HepG2 (cell line): Measurements from ENCODE around the gene INSYN2B. TPM values are rescaled to one million over a fixed set of nuclear protein-coding genes. Genes with fewer than 3 reads are reported as not detected.

ENCODE experiments used
- ATAC-seq: fragments of 200-7000 bp; cut with Tn5 transposase; 3 replicates; pipeline ENCODE4 v1.9.1; 2020; ENCODE audit warnings: mild to moderate bottlenecking, moderate library complexity
- BruUV-seq: library from RNA; stranded (reverse); fragments of 400-500 nt; replicated peaks from 2 replicates; lab custom pipeline; 2021; lab: Mats Ljungman, UMichigan
- CTCF ChIA-PET: fragments of 300-600 bp; formaldehyde crosslinking; extraction: SDS; loops from one replicate; lab custom pipeline; 2021; ENCODE audit warnings: low total read pairs, inconsistent platforms, low intra/inter-chr PET ratio; lab: Yijun Ruan, JAX
- POLR2A ChIA-PET: fragments of 350-600 bp; sonication (Branson Sonifier 250); formaldehyde crosslinking; loops from one replicate; lab custom pipeline; 2020; ENCODE audit warnings: antibody characterized with exemption, inconsistent platforms; lab: Yijun Ruan, JAX
- DNase-seq: peaks from one replicate; pipeline ENCODE4 v3.0.0-alpha.2; 2015; ENCODE audit warnings: low spot score
- FAIRE-seq: peaks from 3 replicates; lab custom pipeline; 2011; peaks lifted over from hg19 to GRCh38; lab: Jason Lieb, UNC
- H2AFZ ChIP-seq: one replicate; pipeline ENCODE4 v1.6.1; 2011; ENCODE audit warnings: low read length, inconsistent platforms
- H3K27ac ChIP-seq: fragments of 300-600 bp; 3 replicates; pipeline ENCODE4 v1.8.0; 2011; ENCODE audit warnings: mixed run types, mild to moderate bottlenecking, mixed read lengths, low read length, inconsistent platforms; ENCODE audit not compliant: insufficient read depth; ENCODE audit errors: extremely low read length
- H3K27me3 ChIP-seq, 2 experiments: fragments of 200-600 bp in 1 of 2; 2 replicates in 1 of 2; 3 replicates in 1 of 2; pipeline versions ENCODE4 v1.6.0 to v1.8.0; 2011; ENCODE audit warnings: low read length in 2 of 2, mild to moderate bottlenecking in 2 of 2, moderate library complexity in 2 of 2, inconsistent platforms in 1 of 2; ENCODE audit not compliant: insufficient read depth in 2 of 2, control insufficient read depth in 1 of 2
- H3K36me3 ChIP-seq, 2 experiments: fragments of 200-600 bp in 1 of 2; replicated peaks in 1 of 2; 2 replicates in 1 of 2; 3 replicates in 1 of 2; pipeline versions ENCODE4 v1.5.1 to v1.8.0; 2011; ENCODE audit warnings: low read length in 2 of 2, inconsistent platforms in 1 of 2; ENCODE audit not compliant: insufficient read depth in 2 of 2, control insufficient read depth in 1 of 2
- H3K4me1 ChIP-seq: 2 replicates; pipeline ENCODE4 v1.5.1; 2012; ENCODE audit warnings: low read length, inconsistent platforms; ENCODE audit not compliant: insufficient read depth
- H3K4me2 ChIP-seq: 2 replicates; pipeline ENCODE4 v1.6.0; 2011; ENCODE audit warnings: low read depth, low read length, inconsistent platforms
- H3K4me3 ChIP-seq, 3 experiments: fragments of 200-600 bp in 1 of 3; sonication (generic), shearing (Covaris generic) in 1 of 3; replicated peaks in 1 of 3; 2 replicates each; pipeline ENCODE4 v1.5.1; 2011 to 2016; ENCODE audit warnings: low read length in 3 of 3, inconsistent platforms in 2 of 3, low read depth in 2 of 3, mild to moderate bottlenecking in 2 of 3, control low read depth in 1 of 3, mixed read lengths in 1 of 3; ENCODE audit not compliant: insufficient read depth in 1 of 3
- H3K79me2 ChIP-seq: one replicate; pipeline ENCODE4 v1.6.1; 2011; ENCODE audit warnings: low read length, inconsistent platforms; ENCODE audit not compliant: insufficient read depth
- H3K9ac ChIP-seq: 2 replicates; pipeline ENCODE4 v1.6.0; 2011; ENCODE audit warnings: mild to moderate bottlenecking, low read depth, low read length, inconsistent platforms; ENCODE audit not compliant: insufficient read depth
- H3K9me3 ChIP-seq: 2 replicates; pipeline ENCODE4 v1.5.1; 2012; ENCODE audit warnings: mild to moderate bottlenecking, low read length
- H4K20me1 ChIP-seq: 2 replicates; pipeline ENCODE4 v1.6.0; 2011; ENCODE audit warnings: inconsistent platforms, mild to moderate bottlenecking, low read length, moderate library complexity; ENCODE audit not compliant: insufficient read depth
- ADNP ChIP-seq: sonication (generic); formaldehyde crosslinking; IDR thresholded peaks from 2 replicates; pipeline ENCODE4 v1.4.0; 2020; ENCODE audit warnings: missing genetic modification reagents
- ERF ChIP-seq: IDR thresholded peaks from 2 replicates; pipeline ENCODE4 v1.6.1; 2018; ENCODE audit warnings: missing biosample characterization, missing genetic modification reagents
- LCORL ChIP-seq, 2 experiments: fragments of 450-650 bp in 1 of 2; sonication (generic) in 1 of 2; formaldehyde crosslinking in 1 of 2; IDR thresholded peaks; 2 replicates each; pipeline versions ENCODE4 v1.5.0 to v1.6.1; 2017 to 2020; ENCODE audit warnings: antibody characterized with exemption in 1 of 2, missing genetic modification reagents in 1 of 2
- MXD3 ChIP-seq: IDR thresholded peaks from 2 replicates; pipeline ENCODE4 v1.6.1; 2016; ENCODE audit warnings: mild to moderate bottlenecking, missing biosample characterization, missing genetic modification reagents
- RORA ChIP-seq: sonication (generic); formaldehyde crosslinking; IDR thresholded peaks from 2 replicates; pipeline ENCODE4 v1.5.0; 2020; ENCODE audit warnings: mild to moderate bottlenecking, missing genetic modification reagents, moderate library complexity
- SRY ChIP-seq: sonication (generic); formaldehyde crosslinking; IDR thresholded peaks from 2 replicates; pipeline ENCODE4 v1.8.0; 2022; ENCODE audit warnings: mild to moderate bottlenecking, missing genetic modification reagents
- TRAFD1 ChIP-seq: sonication (generic); formaldehyde crosslinking; IDR thresholded peaks from 2 replicates; pipeline ENCODE4 v1.5.1; 2020; ENCODE audit warnings: missing genetic modification reagents, mild to moderate bottlenecking, borderline replicate concordance
- ZNF260 ChIP-seq: sonication (generic); formaldehyde crosslinking; IDR thresholded peaks from 2 replicates; pipeline ENCODE4 v1.4.0; 2020; ENCODE audit warnings: missing genetic modification reagents, low read depth, mild to moderate bottlenecking, borderline replicate concordance
- ZNF460 ChIP-seq: sonication (generic); formaldehyde crosslinking; IDR thresholded peaks from 2 replicates; pipeline ENCODE4 v1.5.1; 2020; ENCODE audit warnings: missing genetic modification reagents, mild to moderate bottlenecking, borderline replicate concordance
- WGBS: methylation state at CpG from one replicate; pipeline ENCODE4 v1.1.6; 2017; ENCODE audit warnings: low lambda C conversion rate; 5-methylcytosine and 5-hydroxymethylcytosine counted together
- in situ Hi-C: cut with HindIII; loops from 2 replicates; pipeline ENCODE4 v1.10.0; 2017; ENCODE audit warnings: low pct_unique_long_range_greater_than_20kb; ENCODE audit not compliant: extremely low pct_ligation_motif_present
- intact Hi-C: fragments of 100-400 bp; cut with micrococcal nuclease; formaldehyde crosslinking; loops from one replicate; pipeline ENCODE4 v1.10.0; 2022; ENCODE audit not compliant: unreplicated experiment
- polyA plus RNA-seq, 8 experiments: library from polyadenylated mRNA; depleted of rRNA in 3 of 8; stranded (reverse) in 7 of 8; unstranded in 1 of 8; fragments of >200 nt; fragmentation: Illumina TruSeq in 4 of 8; extraction: Trizol in 4 of 8; gene quantifications; 2 replicates each; pipeline versions ENCODE4 v1.2.1 to v1.2.3, GENCODE V29; 2011 to 2016; ENCODE audit warnings: low read depth in 4 of 8, missing spikeins in 1 of 8, mixed read lengths in 1 of 8; ENCODE audit not compliant: insufficient read depth in 1 of 8
- total RNA-seq, 5 experiments: library from RNA; depleted of rRNA; stranded (reverse); fragments of >200 nt; fragmentation: Illumina TruSeq; extraction: Trizol; gene quantifications; 2 replicates each; pipeline ENCODE4 v1.2.3, GENCODE V29; 2016; ENCODE audit warnings: low read depth in 1 of 5

INSYN2B gene
- total and polyA plus RNA-seq, 2 of the 13 experiments (the other 11 are each of a cell fraction or from before 2014, with no cell fraction given) = not detected

GRCh38 chr5:169939731-169940130, 40.6 kb downstream of the INSYN2B start:
- ChIA-PET CTCF (no interaction called here), POLR2A (no interaction called here)
- Histone ChIP-seq H3K4me1 (no peaks in the 10 kb centered on the region), H3K27me3 (peaks cover 0 to 1% of the 10 kb centered on the region in 2 experiments; a peak in 1 of 5 replicates), H3K9me3 (no peaks in the 10 kb centered on the region), H3K9ac (no peak overlapping the region), H3K79me2 (no peaks in the 10 kb centered on the region), H3K4me2 (no peak overlapping the region), H3K36me3 (no peaks in the 10 kb centered on the region), H3K4me3 (no peak overlapping the region), H2AFZ (no peak overlapping the region), H4K20me1 (no peaks in the 10 kb centered on the region), H3K27ac (no peak overlapping the region)
- in situ Hi-C loops = no loop called here
- no TSS peak for BruUV-seq
- ATAC-seq (no peak), FAIRE-seq (no peak), DNase-seq (no peak)
- TF ChIP-seq SRY (CRISPR knock-in tag) (no peak), ADNP (CRISPR knock-in tag) (no peak), LCORL (IDR thresholded peaks at IDR 0.05) (no peak), LCORL (CRISPR knock-in tag; IDR thresholded peaks at IDR 0.05) (no peak), RORA (CRISPR knock-in tag) (no peak), ZNF460 (CRISPR knock-in tag) (no peak), ZNF260 (CRISPR knock-in tag) (no peak), ERF (CRISPR knock-in tag) (no peak), MXD3 (CRISPR knock-in tag) (no peak), TRAFD1 (CRISPR knock-in tag) (no peak)
- intact Hi-C loops = no loop called here
- 0% methylated on average over 1 of the region's 2 CpGs for WGBS
